Measurements from ENCODE around the gene ASB6. TPM values are rescaled to one million over a fixed set of nuclear protein-coding genes. Genes with fewer than 3 reads are reported as not detected.

ASB6 gene
- total RNA-seq, 1 donor from 2014 or later: 9.2 TPM

DNA sequence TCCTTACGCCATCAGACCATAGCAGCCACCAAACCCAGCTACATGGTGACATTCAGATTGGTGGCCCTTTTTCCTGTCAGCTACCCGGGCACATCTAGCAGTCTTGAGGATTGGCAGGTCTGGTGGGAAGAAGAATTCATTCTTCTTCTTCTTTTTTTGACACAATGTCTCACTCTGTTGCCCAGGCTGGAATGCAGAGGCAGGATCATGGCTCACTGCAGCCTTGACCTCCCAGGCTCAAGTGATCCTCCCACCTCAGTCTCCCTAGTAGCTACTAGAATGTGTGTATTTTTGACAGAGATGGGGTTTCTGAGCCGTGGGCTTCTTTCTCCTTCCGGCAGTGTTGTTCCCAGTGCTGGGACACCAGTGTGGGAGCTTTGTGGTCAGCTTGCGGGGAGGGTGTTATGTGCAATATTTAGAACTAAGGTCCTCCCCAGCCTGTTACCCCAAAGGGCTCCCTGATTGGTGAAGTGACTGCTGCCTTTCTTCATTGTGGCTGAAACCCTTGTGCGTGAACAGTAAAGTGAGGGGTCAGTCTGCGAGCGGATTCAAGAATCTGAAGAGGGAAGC is 12.6 kb downstream of the ASB6 start:
- Histone ChIP-seq H2AFZ (replicated peaks) (no peak overlapping the region), H3K9ac (peak overlapping the region; percentile 16), H3K36me3 (no peaks in the 10 kb centered on the region), H4K20me1 (ENCODE audit: low read depth) (peaks cover 80% of the 10 kb centered on the region), H3K4me3 (no peak overlapping the region), H3K79me2 (ENCODE audit: low read depth) (peaks cover 79% of the 10 kb centered on the region), H3K27ac (no peak overlapping the region), H3K9me3 (ENCODE audit: low read depth) (no peaks in the 10 kb centered on the region), H3K4me2 (no peak overlapping the region), H3K27me3 (no peaks in the 10 kb centered on the region), H3F3A (ENCODE audit: low read depth) (no peaks in the 10 kb centered on the region), H3K4me1 (peaks cover 11% of the 10 kb centered on the region)
- Mint-ChIP-seq H3K36me3 (peaks cover 5% of the 10 kb centered on the region), H3K27me3 (ENCODE audit: insufficient read depth, low read depth) (peaks cover 3% of the 10 kb centered on the region), H3K4me3 (peak overlapping the region; percentile 52), H3K4me1 (peaks cover 51% of the 10 kb centered on the region), H3K27ac (no peak overlapping the region), H3K9me3 (no peaks in the 10 kb centered on the region)
- TF ChIP-seq EZH2 (IDR thresholded peaks at IDR 0.05) (no peak), EZH2phosphoT487 (IDR thresholded peaks at IDR 0.05) (no peak)
- TF ChIP-seq, protein P1, sequence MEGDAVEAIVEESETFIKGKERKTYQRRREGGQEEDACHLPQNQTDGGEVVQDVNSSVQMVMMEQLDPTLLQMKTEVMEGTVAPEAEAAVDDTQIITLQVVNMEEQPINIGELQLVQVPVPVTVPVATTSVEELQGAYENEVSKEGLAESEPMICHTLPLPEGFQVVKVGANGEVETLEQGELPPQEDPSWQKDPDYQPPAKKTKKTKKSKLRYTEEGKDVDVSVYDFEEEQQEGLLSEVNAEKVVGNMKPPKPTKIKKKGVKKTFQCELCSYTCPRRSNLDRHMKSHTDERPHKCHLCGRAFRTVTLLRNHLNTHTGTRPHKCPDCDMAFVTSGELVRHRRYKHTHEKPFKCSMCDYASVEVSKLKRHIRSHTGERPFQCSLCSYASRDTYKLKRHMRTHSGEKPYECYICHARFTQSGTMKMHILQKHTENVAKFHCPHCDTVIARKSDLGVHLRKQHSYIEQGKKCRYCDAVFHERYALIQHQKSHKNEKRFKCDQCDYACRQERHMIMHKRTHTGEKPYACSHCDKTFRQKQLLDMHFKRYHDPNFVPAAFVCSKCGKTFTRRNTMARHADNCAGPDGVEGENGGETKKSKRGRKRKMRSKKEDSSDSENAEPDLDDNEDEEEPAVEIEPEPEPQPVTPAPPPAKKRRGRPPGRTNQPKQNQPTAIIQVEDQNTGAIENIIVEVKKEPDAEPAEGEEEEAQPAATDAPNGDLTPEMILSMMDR (IDR thresholded peaks at IDR 0.05): no peak
- DNase-seq (ENCODE audit: low spot score): no peak

DNA sequence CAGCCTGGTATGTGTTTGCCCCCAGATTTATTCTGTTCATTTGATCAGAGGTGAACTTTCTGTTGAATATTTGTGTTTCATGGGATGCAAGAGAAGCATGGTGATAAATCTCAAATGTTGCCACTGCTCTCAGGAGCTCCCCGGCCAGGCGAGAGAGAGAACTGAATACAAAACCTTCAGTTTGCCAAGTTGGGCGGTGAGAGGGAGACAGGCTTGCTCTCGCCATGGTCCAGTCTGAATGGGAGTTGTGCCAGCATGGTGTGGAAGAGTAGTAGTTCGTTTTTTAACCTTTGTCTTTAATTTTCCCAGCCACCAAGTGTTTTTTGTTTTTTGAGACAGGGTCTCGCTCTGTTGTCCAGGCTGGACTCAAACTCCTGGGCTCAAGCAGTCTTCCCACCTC is 13.2 kb downstream of the ASB6 start:
- no peak for DNase-seq (ENCODE audit: low spot score)
- TF ChIP-seq, protein P1 (IDR thresholded peaks at IDR 0.05): no peak
- no peak for TF ChIP-seq EZH2phosphoT487 (IDR thresholded peaks at IDR 0.05)
- TF ChIP-seq EZH2 (IDR thresholded peaks at IDR 0.05): no peak
- no peak overlapping the region for H3K9ac ChIP-seq
- H3K4me3 Mint-ChIP-seq: peak overlapping the region; percentile 52
- H2AFZ ChIP-seq (replicated peaks): no peak overlapping the region
- H3K27me3 Mint-ChIP-seq (ENCODE audit: insufficient read depth, low read depth): peaks cover 4% of the 10 kb centered on the region
- H3K27ac Mint-ChIP-seq: no peak overlapping the region
- H4K20me1 ChIP-seq (ENCODE audit: low read depth): peaks cover 75% of the 10 kb centered on the region
- no peak overlapping the region for H3K4me3 ChIP-seq
- peaks cover 5% of the 10 kb centered on the region for H3K36me3 Mint-ChIP-seq
- no peaks in the 10 kb centered on the region for H3K9me3 ChIP-seq (ENCODE audit: low read depth)
- no peak overlapping the region for H3K4me2 ChIP-seq
- H3K79me2 ChIP-seq (ENCODE audit: low read depth): peaks cover 77% of the 10 kb centered on the region
- no peaks in the 10 kb centered on the region for H3K27me3 ChIP-seq
- H3K9me3 Mint-ChIP-seq: no peaks in the 10 kb centered on the region
- H3K36me3 ChIP-seq: no peaks in the 10 kb centered on the region
- H3K4me1 ChIP-seq: peaks cover 11% of the 10 kb centered on the region
- H3K4me1 Mint-ChIP-seq: peaks cover 55% of the 10 kb centered on the region
- H3K27ac ChIP-seq: no peak overlapping the region
- H3F3A ChIP-seq (ENCODE audit: low read depth): no peaks in the 10 kb centered on the region

DNA sequence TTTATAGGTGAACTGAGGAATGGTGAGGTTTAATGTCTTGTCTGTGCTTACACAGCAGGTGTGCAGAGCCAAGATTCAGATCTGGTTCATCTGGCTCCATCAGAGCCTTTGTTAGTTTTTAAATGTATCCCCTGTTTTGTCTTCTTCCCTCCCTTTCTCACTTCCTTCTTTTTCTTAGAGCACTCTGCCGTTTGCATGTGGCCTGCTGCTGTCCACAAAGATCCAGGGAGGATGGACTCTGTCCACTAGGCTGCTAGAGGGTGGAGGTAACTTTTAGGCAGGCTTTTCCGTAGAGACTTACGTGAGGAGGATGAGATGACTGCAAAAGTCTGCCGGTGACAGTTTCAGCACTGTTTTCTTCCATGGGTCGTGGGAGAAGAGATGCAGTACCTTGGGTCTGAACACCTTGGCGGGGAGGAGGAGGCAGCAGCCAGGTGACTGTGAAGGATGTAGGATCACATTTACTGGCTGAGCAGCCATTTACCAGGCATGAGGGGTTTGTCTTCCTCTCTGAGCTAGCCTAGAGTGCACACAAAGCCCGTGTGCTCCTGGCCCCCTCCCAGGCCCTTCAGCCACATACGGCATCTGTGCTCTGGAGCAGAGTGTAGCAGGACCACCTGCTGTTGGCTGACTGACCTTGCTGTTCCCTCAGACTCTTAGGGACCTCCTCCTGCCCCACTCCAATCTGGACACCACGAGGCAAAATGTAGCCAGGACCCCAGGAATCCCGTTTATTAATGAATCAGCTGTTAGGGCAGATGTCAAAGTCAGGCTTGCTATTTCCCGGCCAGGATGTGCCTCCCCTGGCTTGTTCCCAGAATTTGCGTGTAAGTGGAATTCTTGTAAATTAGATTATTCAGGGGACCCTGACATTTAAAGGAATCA is 14.2 kb downstream of the ASB6 start:
- H3K4me3 ChIP-seq: peak overlapping the region; percentile 72
- peaks cover 11% of the 10 kb centered on the region for H3K4me1 ChIP-seq
- no peaks in the 10 kb centered on the region for H3K27me3 ChIP-seq
- Mint-ChIP-seq H3K27ac (peak overlapping the region; percentile 80), H3K4me1 (peaks cover 58% of the 10 kb centered on the region), H3K27me3 (ENCODE audit: insufficient read depth, low read depth) (peaks cover 2% of the 10 kb centered on the region), H3K36me3 (peaks cover 5% of the 10 kb centered on the region), H3K9me3 (no peaks in the 10 kb centered on the region), H3K4me3 (peak overlapping the region; percentile 88)
- no peak overlapping the region for H3K27ac ChIP-seq
- H3K9ac ChIP-seq: no peak overlapping the region
- no peaks in the 10 kb centered on the region for H3K9me3 ChIP-seq (ENCODE audit: low read depth)
- H3K79me2 ChIP-seq (ENCODE audit: low read depth): peaks cover 69% of the 10 kb centered on the region
- no peaks in the 10 kb centered on the region for H3K36me3 ChIP-seq
- H2AFZ ChIP-seq (replicated peaks): no peak overlapping the region
- H3K4me2 ChIP-seq: peak overlapping the region; percentile 98
- no peaks in the 10 kb centered on the region for H3F3A ChIP-seq (ENCODE audit: low read depth)
- TF ChIP-seq EZH2 (IDR thresholded peaks at IDR 0.05) (no peak), EZH2phosphoT487 (IDR thresholded peaks at IDR 0.05) (no peak)
- H4K20me1 ChIP-seq (ENCODE audit: low read depth): peaks cover 66% of the 10 kb centered on the region
- DNase-seq (ENCODE audit: low spot score): no peak

Data from neural progenitor cell (in vitro differentiated cells).